Keratinocyte (primary cell): ENCODE data around the gene LTBP3.

ENCODE experiments used
- EZH2 ChIP-seq: IDR thresholded peaks from one replicate; pipeline ENCODE4 v1.6.1; 2012; ENCODE audit warnings: inconsistent platforms, mild to moderate bottlenecking, low read length, moderate library complexity
- TF ChIP-seq, protein P1 (sequence below), 3 experiments: IDR thresholded peaks in 1 of 3; conservative IDR thresholded peaks in 1 of 3; optimal IDR thresholded peaks in 1 of 3; 2 replicates in 2 of 3; 3 replicates in 1 of 3; pipeline versions ENCODE3 to v1.5.1; 2011; ENCODE audit warnings: low read length in 3 of 3, mild to moderate bottlenecking in 3 of 3, moderate library complexity in 2 of 3, control low read depth in 1 of 3, inconsistent platforms in 1 of 3; ENCODE audit not compliant: insufficient read depth in 2 of 3; ENCODE audit errors: extremely low read depth in 1 of 3

- TF ChIP-seq, protein P1, sequence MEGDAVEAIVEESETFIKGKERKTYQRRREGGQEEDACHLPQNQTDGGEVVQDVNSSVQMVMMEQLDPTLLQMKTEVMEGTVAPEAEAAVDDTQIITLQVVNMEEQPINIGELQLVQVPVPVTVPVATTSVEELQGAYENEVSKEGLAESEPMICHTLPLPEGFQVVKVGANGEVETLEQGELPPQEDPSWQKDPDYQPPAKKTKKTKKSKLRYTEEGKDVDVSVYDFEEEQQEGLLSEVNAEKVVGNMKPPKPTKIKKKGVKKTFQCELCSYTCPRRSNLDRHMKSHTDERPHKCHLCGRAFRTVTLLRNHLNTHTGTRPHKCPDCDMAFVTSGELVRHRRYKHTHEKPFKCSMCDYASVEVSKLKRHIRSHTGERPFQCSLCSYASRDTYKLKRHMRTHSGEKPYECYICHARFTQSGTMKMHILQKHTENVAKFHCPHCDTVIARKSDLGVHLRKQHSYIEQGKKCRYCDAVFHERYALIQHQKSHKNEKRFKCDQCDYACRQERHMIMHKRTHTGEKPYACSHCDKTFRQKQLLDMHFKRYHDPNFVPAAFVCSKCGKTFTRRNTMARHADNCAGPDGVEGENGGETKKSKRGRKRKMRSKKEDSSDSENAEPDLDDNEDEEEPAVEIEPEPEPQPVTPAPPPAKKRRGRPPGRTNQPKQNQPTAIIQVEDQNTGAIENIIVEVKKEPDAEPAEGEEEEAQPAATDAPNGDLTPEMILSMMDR (optimal IDR thresholded peaks at IDR 0.05 in 1 of 3, IDR thresholded peaks at IDR 0.05 in 1 of 3, conservative IDR thresholded peaks at IDR 0.05 in 1 of 3; ENCODE audit: extremely low read depth in 1 of 3, insufficient read depth in 2 of 3, low read length in 3 of 3): peak in 1 of 3 experiments; percentile 1
- no peak for TF ChIP-seq EZH2
Observed at GRCh38 chr11:65552388-65552951, 5.7 kb downstream of the LTBP3 start.
